Coronary artery (tissue), 2 donors: ENCODE data around the gene DISC1.

Source experiments
- DNase-seq: peaks from one replicate; pipeline ENCODE4 v3.0.0-alpha.2; 2017; ENCODE audit warnings: low spot score
- H3K27ac ChIP-seq, 2 donors: fragments of 200-600 bp; sonication (generic); one replicate each; pipeline ENCODE4 v1.5.1; 2016 to 2019
- H3K4me3 ChIP-seq: fragments of 200-600 bp; sonication (generic); 2 replicates; pipeline ENCODE4 v1.5.1; 2016; ENCODE audit warnings: mild to moderate bottlenecking, moderate library complexity
- CTCF ChIP-seq: fragments of 200-600 bp; sonication (generic); IDR thresholded peaks from one replicate; pipeline ENCODE4 v1.5.1; 2019; ENCODE audit warnings: antibody characterized with exemption

DISC1 gene

GRCh38 chr1:231844986-231845502 is 218.5 kb downstream of the DISC1 start:
- Histone ChIP-seq H3K27ac (peak overlapping the region in 1 of 2 donors; percentile 28), H3K4me3 (no peak overlapping the region)
- no peak for TF ChIP-seq CTCF
- no peak for DNase-seq

- DNase-seq, result no peak
- Histone ChIP-seq H3K4me3 (no peak overlapping the region), H3K27ac (no peak overlapping the region)
- TF ChIP-seq CTCF, result no peak
Observed at GRCh38 chr1:231847612-231848397, 221.2 kb downstream of the DISC1 start.

- Histone ChIP-seq H3K27ac (no peak overlapping the region), H3K4me3 (no peak overlapping the region)
- no peak for TF ChIP-seq CTCF
- DNase-seq, result no peak
Observed at GRCh38 chr1:231849981-231850380, 223.4 kb downstream of the DISC1 start.

- TF ChIP-seq CTCF, result no peak
- Histone ChIP-seq H3K4me3 (no peak overlapping the region), H3K27ac (no peak overlapping the region)
- DNase-seq, result no peak
Observed at GRCh38 chr1:231850786-231851185, 224.2 kb downstream of the DISC1 start.

- no peak overlapping the region for H3K27ac ChIP-seq
- no peak for DNase-seq
Observed at GRCh38 chr1:231853588-231854207, 227.1 kb downstream of the DISC1 start.

GRCh38 chr1:231855361-231855760 is 228.8 kb downstream of the DISC1 start:
- TF ChIP-seq CTCF, result no peak
- no peak for DNase-seq
- H3K27ac ChIP-seq, result no peak overlapping the region
- no peak overlapping the region for H3K4me3 ChIP-seq

More at GRCh38 chr1:231853588-231854207, 227.1 kb downstream of the DISC1 start:
- no peak overlapping the region for H3K4me3 ChIP-seq
- no peak for TF ChIP-seq CTCF
